HG03342 (cell line): Measurements from ENCODE around the gene TACO1.

Source experiments
- ATAC-seq: cut with Tn5 transposase; IDR thresholded peaks from one replicate; pipeline ENCODE4 v1.9.1; 2021; ENCODE audit warnings: mild to moderate bottlenecking, moderate library complexity; ENCODE audit not compliant: unreplicated experiment

The TACO1 gene

GRCh38 chr17:63634816-63635215, 34.1 kb downstream of the TACO1 start:
- ATAC-seq, result no peak

DNA sequence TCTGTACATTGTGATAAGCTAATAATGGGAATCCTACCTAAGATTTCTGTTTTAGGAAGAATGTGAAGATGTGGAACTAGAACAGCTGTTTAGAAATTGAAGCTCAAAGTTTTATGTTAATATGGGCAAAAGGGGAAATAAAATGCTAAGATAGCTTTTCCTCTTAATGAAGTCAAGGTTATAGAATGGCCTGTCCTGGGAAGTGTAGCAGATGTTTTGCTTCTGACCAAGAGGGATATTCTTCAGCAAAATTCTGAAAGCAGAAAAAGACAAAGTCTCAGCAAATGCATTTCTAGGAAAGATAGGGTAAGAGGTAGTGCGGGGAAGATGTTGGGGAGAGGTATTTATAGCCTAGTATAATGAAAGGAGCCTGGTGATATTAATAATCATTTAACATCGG, 34.6 kb downstream of the TACO1 start:
- ATAC-seq, result no peak

DNA sequence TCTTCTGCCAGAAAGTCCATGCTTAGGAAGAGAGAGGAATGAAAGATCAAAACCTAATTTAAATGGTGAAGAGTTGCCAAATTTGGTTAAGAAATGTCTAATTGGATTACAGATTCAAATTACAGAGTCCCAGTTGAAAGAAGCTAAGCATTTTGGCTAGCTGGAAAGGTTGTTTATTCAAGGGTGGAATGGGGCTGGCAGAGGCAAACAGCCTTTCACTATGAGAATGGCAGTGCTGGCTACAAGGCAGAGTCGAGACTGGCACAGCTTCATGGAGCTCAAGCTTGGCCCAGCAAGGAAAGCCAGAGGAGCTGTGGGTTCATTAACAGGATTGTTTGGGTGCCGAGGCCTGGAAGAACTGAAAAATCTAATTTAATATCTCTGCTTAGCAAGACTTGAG, 35.1 kb downstream of the TACO1 start:
- no peak for ATAC-seq

- ATAC-seq, result no peak
Measured at GRCh38 chr17:63639125-63639524, 38.4 kb downstream of the TACO1 start.

GRCh38 chr17:63640038-63640437, 39.3 kb downstream of the TACO1 start:
- ATAC-seq, result no peak

- ATAC-seq, result no peak
Measured at GRCh38 chr17:63641692-63642448, 41.2 kb downstream of the TACO1 start.

DNA sequence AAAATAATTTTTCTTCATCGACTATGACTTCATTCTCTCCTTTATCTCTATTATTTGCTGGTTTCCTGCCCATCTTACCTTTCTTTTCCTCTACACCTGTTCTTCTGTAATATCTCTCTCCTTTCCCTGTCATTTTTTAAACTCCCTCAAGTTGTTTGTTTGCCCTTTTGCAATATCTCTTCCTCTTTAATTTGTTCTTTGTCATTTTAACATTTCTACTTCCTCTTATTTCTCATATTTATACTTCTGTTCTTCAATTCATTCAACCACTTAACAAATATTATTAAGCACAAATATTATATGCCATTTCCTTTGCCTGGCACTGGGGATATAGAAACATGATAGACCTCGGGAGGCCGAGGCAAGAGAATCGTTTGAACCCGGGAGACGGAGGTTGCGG, 44.2 kb downstream of the TACO1 start:
- ATAC-seq, result no peak

DNA sequence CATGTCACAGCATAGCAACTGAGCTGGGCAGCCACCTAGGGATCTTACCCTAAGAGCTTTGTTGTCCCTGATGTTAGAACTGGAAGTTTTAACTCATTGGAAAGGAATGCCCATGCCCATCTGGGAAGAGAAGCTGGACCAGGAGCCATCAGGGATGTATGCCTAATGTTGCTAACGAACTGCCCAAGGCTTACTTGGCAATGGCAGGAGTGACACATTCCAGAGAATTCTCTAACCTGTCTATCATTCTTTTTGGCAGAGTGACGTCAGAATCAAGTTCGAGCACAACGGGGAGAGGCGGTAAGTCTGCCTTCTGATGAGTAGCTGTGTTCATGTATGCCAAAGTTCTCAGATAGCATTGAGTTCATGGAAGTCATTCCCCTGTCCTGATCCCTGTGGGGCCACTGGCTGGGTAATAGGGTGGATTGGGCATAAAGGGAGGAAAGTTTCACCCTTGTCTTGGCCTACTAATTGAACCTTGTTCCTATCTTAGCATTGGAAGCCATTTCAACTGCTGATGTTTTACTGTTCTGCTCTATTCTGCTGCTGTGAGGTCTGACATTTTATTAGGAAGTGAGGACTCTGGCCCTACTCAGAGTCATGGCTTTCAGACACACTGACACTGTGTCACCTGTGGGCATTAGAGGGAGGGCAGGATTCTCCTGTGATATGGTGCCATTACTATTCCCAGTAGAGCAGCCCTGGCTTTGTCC, 45.2 kb downstream of the TACO1 start:
- ATAC-seq, result peak; percentile 61

DNA sequence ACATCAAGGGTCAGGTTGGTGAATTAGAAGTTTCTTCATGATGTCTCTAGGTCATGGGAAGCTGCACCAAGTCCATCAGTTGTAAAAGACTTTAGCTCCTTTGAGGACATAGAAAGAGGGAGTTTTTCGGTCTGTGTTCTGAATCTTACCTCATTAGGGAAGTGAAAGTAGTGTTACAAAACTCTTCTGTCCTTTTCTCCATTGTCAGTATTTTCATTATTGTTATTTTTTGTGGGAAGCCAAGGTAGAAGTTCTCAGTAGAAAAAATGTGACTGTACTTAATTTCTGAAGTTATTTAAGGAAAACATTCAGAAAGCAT, 45.8 kb downstream of the TACO1 start:
- peak; percentile 87 for ATAC-seq

- ATAC-seq, result no peak
Measured at GRCh38 chr17:63647065-63647725, 46.5 kb downstream of the TACO1 start.

- ATAC-seq, result no peak
Measured at GRCh38 chr17:63647936-63648335, 47.2 kb downstream of the TACO1 start.

DNA sequence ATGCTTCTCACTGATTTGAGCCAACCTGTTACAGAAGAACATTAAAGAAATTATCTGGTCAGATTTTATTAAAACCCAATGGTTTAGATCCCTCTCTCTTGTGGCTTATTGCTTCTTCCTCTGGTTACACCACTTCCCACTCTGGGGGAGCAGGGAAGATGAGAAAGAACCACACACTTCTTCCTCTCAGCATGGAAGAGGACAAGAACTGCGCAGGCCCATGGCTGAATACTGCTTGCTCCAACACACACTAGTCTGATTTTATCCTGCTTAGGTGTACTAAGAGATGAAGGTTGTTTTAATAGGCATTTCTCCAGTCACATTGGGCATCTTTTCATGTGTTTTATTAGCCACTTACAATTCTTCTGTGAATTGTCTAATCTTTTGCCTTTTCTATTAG, 49.1 kb downstream of the TACO1 start:
- no peak for ATAC-seq

DNA sequence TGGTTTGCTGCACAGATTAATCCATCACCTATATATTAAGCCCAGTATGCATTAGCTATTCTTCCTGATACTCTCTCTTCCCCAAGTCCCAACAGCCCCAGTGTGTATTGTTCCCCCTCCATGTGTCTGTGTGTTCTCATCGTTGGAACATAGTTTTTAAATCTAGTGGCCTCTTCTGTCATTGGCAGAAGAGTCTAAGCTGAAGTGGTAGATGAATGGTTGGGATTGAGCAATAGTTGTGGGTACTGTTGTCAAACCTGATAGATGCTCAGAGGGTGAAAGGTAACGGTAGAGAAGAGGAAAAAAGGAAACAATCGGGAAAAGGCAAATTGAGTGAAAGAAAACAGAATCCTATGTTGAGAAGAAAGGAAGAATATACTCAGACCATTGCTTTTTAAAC, 51.4 kb downstream of the TACO1 start:
- ATAC-seq, result no peak

GRCh38 chr17:63653050-63653449, 52.4 kb downstream of the TACO1 start:
- ATAC-seq, result no peak

- ATAC-seq, result no peak
Measured at GRCh38 chr17:63657786-63658185, 57.1 kb downstream of the TACO1 start.
